DND-41 (cell line): ENCODE measurements around the gene PLK5.

Source experiments
- ATAC-seq: fragments of 200-7000 bp; cut with Tn5 transposase; 3 replicates; pipeline ENCODE4 v1.9.1; 2021; ENCODE audit warnings: low read depth; ENCODE audit not compliant: insufficient read depth
- DNase-seq: peaks from one replicate; pipeline ENCODE4 v3.0.0-alpha.2; 2020
- H2AFZ ChIP-seq: 2 replicates; pipeline ENCODE4 v1.6.0; 2012; ENCODE audit warnings: low read depth, low read length
- H3K27ac ChIP-seq: 2 replicates; pipeline ENCODE4 v1.5.1; 2012; ENCODE audit warnings: low read length, inconsistent platforms
- H3K27me3 ChIP-seq: fragments of 200-600 bp; sonication (generic); 2 replicates; pipeline ENCODE4 v1.6.0; 2012; ENCODE audit warnings: low read length, mild to moderate bottlenecking, inconsistent platforms; ENCODE audit not compliant: insufficient read depth, poor library complexity
- H3K36me3 ChIP-seq: 2 replicates; pipeline ENCODE4 v1.5.1; 2012; ENCODE audit warnings: low read length, inconsistent platforms; ENCODE audit not compliant: insufficient read depth
- H3K4me1 ChIP-seq: 2 replicates; pipeline ENCODE4 v1.5.1; 2012; ENCODE audit warnings: mild to moderate bottlenecking, low read length; ENCODE audit not compliant: insufficient read depth
- H3K4me2 ChIP-seq: 2 replicates; pipeline ENCODE4 v1.6.0; 2012; ENCODE audit warnings: mild to moderate bottlenecking, moderate library complexity, low read length, inconsistent platforms; ENCODE audit not compliant: insufficient read depth
- H3K4me3 ChIP-seq, 2 experiments: fragments of 200-600 bp in 1 of 2; shearing (Covaris generic) in 1 of 2; 2 replicates each; pipeline ENCODE4 v1.5.1; 2012 to 2016; ENCODE audit warnings: inconsistent platforms in 2 of 2, low read length in 2 of 2, mild to moderate bottlenecking in 2 of 2, low read depth in 1 of 2, moderate library complexity in 1 of 2
- H3K79me2 ChIP-seq: 2 replicates; pipeline ENCODE4 v1.6.0; 2012; ENCODE audit warnings: low read length, inconsistent platforms; ENCODE audit not compliant: insufficient read depth
- H3K9ac ChIP-seq: 2 replicates; pipeline ENCODE4 v1.6.0; 2012; ENCODE audit warnings: low read depth, mild to moderate bottlenecking, inconsistent platforms, low read length, moderate library complexity
- H3K9me3 ChIP-seq: 2 replicates; pipeline ENCODE4 v1.5.1; 2012; ENCODE audit warnings: low read length, moderate library complexity, mild to moderate bottlenecking, inconsistent platforms; ENCODE audit not compliant: insufficient read depth, severe bottlenecking
- H4K20me1 ChIP-seq: 2 replicates; pipeline ENCODE4 v1.6.0; 2012; ENCODE audit warnings: low read length; ENCODE audit not compliant: insufficient read depth
- CTCF ChIP-seq: IDR thresholded peaks from 2 replicates; pipeline ENCODE4 v1.5.1; 2012; ENCODE audit warnings: borderline replicate concordance, low read length, moderate library complexity, mild to moderate bottlenecking; ENCODE audit not compliant: poor library complexity, severe bottlenecking; ENCODE audit errors: extremely low read depth
- EZH2 ChIP-seq: IDR thresholded peaks from 3 replicates; pipeline ENCODE4 v1.6.1; 2012; ENCODE audit warnings: borderline replicate concordance, low read depth, mild to moderate bottlenecking, moderate library complexity, low read length, inconsistent platforms; ENCODE audit not compliant: severe bottlenecking

Gene PLK5

DNA sequence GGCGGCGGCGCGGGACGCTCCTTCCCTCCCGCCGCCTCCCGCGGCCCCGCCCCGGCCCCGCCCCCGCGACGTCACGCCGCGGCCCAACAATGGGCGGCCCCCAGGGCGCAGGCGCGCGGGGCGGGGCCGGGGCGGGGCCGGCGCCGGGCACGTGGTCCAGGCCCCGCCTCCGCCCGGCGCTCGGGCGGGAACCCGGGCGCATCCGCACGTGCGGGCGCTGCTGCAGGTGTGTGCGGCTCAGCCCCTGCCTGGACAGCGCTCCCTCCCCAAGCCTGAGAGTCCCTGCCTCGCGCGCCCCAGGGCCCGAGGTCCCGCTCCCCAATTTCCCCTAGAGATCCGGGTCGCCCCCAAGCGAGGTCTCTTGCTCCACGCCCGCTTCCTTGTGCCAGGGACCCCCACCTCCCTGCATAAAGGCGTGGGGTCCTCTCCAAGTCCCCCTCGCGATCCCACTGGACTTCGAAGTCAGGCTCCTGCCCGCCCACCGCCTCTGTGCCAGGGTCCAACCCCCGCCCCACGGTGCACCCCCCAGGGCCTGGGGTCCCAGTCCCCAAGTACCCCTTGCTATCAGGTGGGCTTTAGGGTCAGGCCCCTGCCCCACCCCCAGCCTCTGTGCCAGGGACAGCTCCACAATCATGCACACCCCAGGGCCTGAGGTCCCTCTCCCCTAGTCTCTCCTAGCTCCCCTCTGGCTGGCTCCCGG is 44.6 kb downstream of the PLK5 start, which contains the start of gene MEX3D:
Gene MEX3D (minus strand): TSS at position 6 of the 700 bp plus-strand sequence. CDS start 267 bp downstream, outside the sequence.
- peak within 1 kb of the TSS; percentile 57 for H3K27ac ChIP-seq
- ATAC-seq (peak; percentile 87), DNase-seq (peak; percentile 78)
- peak within 1 kb of the TSS; percentile 76 for H2AFZ ChIP-seq
- TF ChIP-seq CTCF (no peak), EZH2 (no peak)
- peak within 1 kb of the TSS; percentile 65 for H3K9ac ChIP-seq
- H3K4me3 ChIP-seq: peak within 1 kb of the TSS in 1 of 2 experiments; percentile 65; a peak in 3 of 4 replicates
- peaks cover 31% of the 10 kb centered on the region for H4K20me1 ChIP-seq
- peaks cover 29% of the 10 kb centered on the region for H3K4me1 ChIP-seq
- H3K27me3 ChIP-seq: no peaks in the 10 kb centered on the region
- H3K4me2 ChIP-seq: peak within 1 kb of the TSS; percentile 82
- 0 out of 2 replicates have a peak, but pooled peaks cover 7% of the 10 kb centered on the region for H3K36me3 ChIP-seq
- H3K79me2 ChIP-seq: peaks cover 40% of the 10 kb centered on the region
- no peaks in the 10 kb centered on the region for H3K9me3 ChIP-seq

DNA sequence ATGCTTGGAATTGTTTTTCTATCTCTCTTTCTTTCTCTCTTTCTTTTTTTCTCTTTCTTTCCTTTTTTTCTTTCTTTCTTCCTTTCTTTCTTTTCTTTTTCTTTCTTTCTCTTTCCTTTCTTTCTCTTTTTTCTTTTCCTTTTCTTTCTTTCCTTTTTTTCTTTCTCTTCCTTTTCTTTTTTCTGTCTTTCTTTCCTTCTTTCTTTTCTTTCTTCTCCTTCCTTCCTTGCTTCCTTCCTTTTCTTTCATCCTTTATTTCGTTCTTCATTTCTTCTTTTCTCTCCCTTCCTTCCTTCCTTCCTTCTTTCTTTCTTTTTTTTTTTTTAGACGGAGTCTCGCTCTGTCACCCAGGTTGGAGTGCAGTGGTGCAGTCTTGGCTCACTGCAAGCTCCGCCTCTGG is 46.1 kb downstream of the PLK5 start:
- no peak for TF ChIP-seq EZH2
- TF ChIP-seq CTCF: no peak
- H3K9ac ChIP-seq: no peak overlapping the region
- no peak overlapping the region for H3K4me2 ChIP-seq
- H3K9me3 ChIP-seq: no peaks in the 10 kb centered on the region
- peaks cover 29% of the 10 kb centered on the region for H3K4me1 ChIP-seq
- DNase-seq: no peak
- no peak overlapping the region for H3K27ac ChIP-seq
- no peak overlapping the region for H2AFZ ChIP-seq
- H4K20me1 ChIP-seq: peaks cover 22% of the 10 kb centered on the region
- H3K4me3 ChIP-seq: no peak overlapping the region
- no peaks in the 10 kb centered on the region for H3K27me3 ChIP-seq
- no peak for ATAC-seq
- H3K79me2 ChIP-seq: peaks cover 25% of the 10 kb centered on the region
- H3K36me3 ChIP-seq: 0 out of 2 replicates have a peak, but pooled peaks cover 7% of the 10 kb centered on the region

DNA sequence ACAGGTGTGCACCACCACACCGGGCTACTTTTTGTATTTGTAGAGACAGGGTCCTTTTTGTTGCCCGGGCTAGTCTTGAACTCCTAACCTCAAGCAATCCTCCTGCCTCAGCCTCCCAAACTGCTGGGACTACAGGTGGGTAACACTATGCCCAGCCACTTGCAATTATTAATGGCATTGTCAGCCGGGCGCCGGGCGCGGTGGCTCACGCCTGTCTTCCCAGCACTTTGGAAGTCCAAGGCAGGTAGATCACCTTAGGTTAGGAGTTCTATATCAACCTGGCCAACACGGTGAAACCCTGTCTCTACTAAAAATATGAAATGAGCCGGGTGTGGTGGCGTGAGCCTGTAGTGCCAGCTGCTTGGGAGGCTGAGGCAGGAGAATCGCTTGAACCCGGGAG is 47.0 kb downstream of the PLK5 start:
- H3K27me3 ChIP-seq: no peaks in the 10 kb centered on the region
- H3K79me2 ChIP-seq: peaks cover 16% of the 10 kb centered on the region
- no peak overlapping the region for H3K9ac ChIP-seq
- H2AFZ ChIP-seq: no peak overlapping the region
- H3K36me3 ChIP-seq: peaks cover 7% of the 10 kb centered on the region; the same call in 1 of the 2 replicates
- no peak overlapping the region for H3K27ac ChIP-seq
- H3K9me3 ChIP-seq: no peaks in the 10 kb centered on the region
- H3K4me3 ChIP-seq: no peak overlapping the region
- peaks cover 17% of the 10 kb centered on the region for H4K20me1 ChIP-seq
- ATAC-seq (no peak), DNase-seq (no peak)
- H3K4me1 ChIP-seq: peaks cover 22% of the 10 kb centered on the region
- TF ChIP-seq EZH2 (no peak), CTCF (no peak)
- H3K4me2 ChIP-seq: no peak overlapping the region
